ENCODE data around the gene PGLYRP2.

DNA sequence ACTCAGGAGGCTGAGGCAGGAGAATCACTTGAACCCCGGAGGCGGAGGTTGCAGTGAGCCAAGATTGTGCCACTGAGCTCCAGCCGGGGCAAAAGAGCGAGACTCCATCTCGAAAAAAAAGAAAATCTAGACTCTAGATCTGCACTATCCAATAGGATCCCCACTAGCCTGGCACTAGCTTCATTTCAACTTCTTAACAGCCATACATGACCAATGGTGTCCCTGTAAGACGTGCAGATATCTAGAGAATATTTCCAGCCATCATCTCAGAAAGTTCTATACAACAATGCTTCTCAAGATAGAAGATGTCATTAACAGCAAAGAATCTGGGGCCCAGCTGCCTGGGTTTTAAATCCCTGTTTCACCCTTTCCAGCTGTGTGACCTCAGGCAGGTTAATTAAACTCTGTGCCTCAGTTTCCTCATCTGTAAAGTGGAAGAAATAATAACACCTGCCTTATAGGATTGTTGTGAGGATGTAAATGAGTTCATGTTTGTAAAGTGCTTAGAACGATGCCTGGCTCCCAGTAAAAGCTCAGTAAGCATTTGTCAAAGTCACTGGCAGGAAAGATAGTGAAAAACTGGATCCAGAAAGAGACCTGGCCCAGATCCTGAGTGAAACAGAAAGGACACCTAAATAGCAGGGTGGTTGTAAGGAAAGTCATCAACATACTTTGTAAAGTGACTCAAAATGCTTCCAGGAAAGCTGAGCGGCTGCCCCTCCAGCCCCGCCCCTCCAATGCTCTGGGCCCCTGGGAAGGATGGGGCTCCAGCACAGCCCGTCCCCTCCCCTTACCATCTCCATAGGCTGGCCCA lies 43.1 kb downstream of the PGLYRP2 start:
- TF ChIP-seq, protein P1, sequence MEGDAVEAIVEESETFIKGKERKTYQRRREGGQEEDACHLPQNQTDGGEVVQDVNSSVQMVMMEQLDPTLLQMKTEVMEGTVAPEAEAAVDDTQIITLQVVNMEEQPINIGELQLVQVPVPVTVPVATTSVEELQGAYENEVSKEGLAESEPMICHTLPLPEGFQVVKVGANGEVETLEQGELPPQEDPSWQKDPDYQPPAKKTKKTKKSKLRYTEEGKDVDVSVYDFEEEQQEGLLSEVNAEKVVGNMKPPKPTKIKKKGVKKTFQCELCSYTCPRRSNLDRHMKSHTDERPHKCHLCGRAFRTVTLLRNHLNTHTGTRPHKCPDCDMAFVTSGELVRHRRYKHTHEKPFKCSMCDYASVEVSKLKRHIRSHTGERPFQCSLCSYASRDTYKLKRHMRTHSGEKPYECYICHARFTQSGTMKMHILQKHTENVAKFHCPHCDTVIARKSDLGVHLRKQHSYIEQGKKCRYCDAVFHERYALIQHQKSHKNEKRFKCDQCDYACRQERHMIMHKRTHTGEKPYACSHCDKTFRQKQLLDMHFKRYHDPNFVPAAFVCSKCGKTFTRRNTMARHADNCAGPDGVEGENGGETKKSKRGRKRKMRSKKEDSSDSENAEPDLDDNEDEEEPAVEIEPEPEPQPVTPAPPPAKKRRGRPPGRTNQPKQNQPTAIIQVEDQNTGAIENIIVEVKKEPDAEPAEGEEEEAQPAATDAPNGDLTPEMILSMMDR (IDR thresholded peaks at IDR 0.05) = no peak
- no peak for TF ChIP-seq EP300 (IDR thresholded peaks at IDR 0.05)

All from esophagus muscularis mucosa (tissue), 3 donors.